AG04449 (cell line): ENCODE results near the gene SPNS1.

Source experiments
- CTCF ChIA-PET: fragments of 350-600 bp; formaldehyde crosslinking; extraction: SDS; loops from one replicate; lab custom pipeline; 2021; ENCODE audit warnings: antibody characterized with exemption; lab: Yijun Ruan, JAX
- POLR2A ChIA-PET: fragments of 400-600, 350-600 bp; formaldehyde crosslinking; extraction: SDS; loops from one replicate; lab custom pipeline; 2020; ENCODE audit warnings: antibody characterized with exemption, inconsistent platforms; lab: Yijun Ruan, JAX
- DNase-seq: peaks from one replicate; pipeline ENCODE4 v3.0.0-alpha.2; 2010; ENCODE audit warnings: low read depth, low spot score
- H3K4me3 ChIP-seq: 2 replicates; pipeline ENCODE4 v1.5.1; 2011; ENCODE audit warnings: low read depth, mild to moderate bottlenecking, control low read depth, low read length
- TF ChIP-seq, protein P1 (sequence below): IDR thresholded peaks from one replicate; pipeline ENCODE4 v1.5.1; 2011; ENCODE audit warnings: mild to moderate bottlenecking, moderate library complexity, low read length, control low read depth, inconsistent platforms; ENCODE audit not compliant: insufficient read depth; ENCODE audit errors: missing control alignments

SPNS1 gene

GRCh38 chr16:29025735-29026134 lies 51.2 kb downstream of the SPNS1 start:
- CTCF ChIA-PET: no interaction called here
- TF ChIP-seq, protein P1, sequence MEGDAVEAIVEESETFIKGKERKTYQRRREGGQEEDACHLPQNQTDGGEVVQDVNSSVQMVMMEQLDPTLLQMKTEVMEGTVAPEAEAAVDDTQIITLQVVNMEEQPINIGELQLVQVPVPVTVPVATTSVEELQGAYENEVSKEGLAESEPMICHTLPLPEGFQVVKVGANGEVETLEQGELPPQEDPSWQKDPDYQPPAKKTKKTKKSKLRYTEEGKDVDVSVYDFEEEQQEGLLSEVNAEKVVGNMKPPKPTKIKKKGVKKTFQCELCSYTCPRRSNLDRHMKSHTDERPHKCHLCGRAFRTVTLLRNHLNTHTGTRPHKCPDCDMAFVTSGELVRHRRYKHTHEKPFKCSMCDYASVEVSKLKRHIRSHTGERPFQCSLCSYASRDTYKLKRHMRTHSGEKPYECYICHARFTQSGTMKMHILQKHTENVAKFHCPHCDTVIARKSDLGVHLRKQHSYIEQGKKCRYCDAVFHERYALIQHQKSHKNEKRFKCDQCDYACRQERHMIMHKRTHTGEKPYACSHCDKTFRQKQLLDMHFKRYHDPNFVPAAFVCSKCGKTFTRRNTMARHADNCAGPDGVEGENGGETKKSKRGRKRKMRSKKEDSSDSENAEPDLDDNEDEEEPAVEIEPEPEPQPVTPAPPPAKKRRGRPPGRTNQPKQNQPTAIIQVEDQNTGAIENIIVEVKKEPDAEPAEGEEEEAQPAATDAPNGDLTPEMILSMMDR: no peak
- H3K4me3 ChIP-seq: no peak overlapping the region
- DNase-seq: no peak
- POLR2A ChIA-PET: no interaction called here

DNA sequence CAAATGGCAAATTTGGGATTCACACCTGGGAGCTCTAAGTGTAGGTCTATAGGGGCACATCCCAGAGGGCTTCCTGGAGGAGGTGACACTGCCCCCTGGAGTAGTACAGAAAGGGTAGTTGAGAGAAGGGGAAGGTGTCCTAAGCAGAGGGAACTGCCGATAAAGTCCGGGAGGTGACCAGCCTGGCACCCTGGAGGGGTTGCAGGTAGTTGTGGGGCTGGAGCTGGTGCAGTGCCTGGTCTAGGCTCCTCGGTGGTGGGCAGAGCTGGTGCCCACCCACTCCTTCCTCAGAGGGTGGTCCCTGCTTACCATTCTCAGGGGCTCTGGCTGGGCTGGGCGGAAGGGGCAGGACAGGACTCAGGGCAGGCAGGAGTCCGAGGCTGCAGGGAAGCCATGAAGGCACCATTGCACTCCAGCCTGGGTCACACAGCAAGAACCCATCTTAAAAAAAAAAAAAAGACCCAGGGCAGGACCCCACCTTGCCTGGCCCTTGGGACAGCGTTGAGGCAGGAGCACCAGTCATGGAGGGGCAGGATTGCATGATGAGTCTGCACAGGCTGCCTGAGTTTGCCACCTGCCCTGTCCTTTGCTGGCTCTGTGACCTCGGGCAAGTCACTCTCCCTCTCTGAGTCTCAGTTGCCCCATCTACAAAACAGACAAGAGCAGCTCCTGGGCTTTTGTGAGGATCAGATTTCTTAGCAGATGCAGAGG lies 54.0 kb downstream of the SPNS1 start:
- POLR2A ChIA-PET: no interaction called here
- CTCF ChIA-PET: interaction anchor here (1.1 kb wide), 1 partner anchor 21 kb away, joined by 3 read pairs; no protein-coding TSS in a partner anchor
- TF ChIP-seq, protein P1: no peak
- DNase-seq: no peak
- H3K4me3 ChIP-seq: no peak overlapping the region

- no peak overlapping the region for H3K4me3 ChIP-seq
- TF ChIP-seq, protein P1: no peak
- DNase-seq: peak; percentile 77
- POLR2A ChIA-PET: interaction anchor here (0.7 kb wide), 1 partner anchor 9 kb away, joined by 4 read pairs; no protein-coding TSS in a partner anchor
- CTCF ChIA-PET: interaction anchor here (1.1 kb wide), 2 partner anchors 8 to 22 kb away, joined by 3 read pairs; no protein-coding TSS in a partner anchor
Measured at GRCh38 chr16:29029168-29029994, 54.8 kb downstream of the SPNS1 start.

GRCh38 chr16:29030086-29030840 lies 55.7 kb downstream of the SPNS1 start:
- DNase-seq: no peak
- CTCF ChIA-PET: interaction anchor here (1.1 kb wide), 1 partner anchor 9 kb away, joined by 3 read pairs; no protein-coding TSS in a partner anchor
- POLR2A ChIA-PET: no interaction called here
- TF ChIP-seq, protein P1: no peak
- H3K4me3 ChIP-seq: no peak overlapping the region
